GM23338 (cell line): ENCODE results near the gene LARGE1. TPM values are rescaled to one million over a fixed set of nuclear protein-coding genes. Genes with fewer than 3 reads are reported as not detected.

ENCODE experiments used
- ATAC-seq: fragments of 200-7000 bp; cut with Tn5 transposase; 3 replicates; pipeline ENCODE4 v1.9.1; 2020
- DNase-seq: peaks from one replicate; pipeline ENCODE4 v3.0.0-alpha.2; 2015; ENCODE audit warnings: low spot score
- H2AFZ ChIP-seq: fragments of 200-600 bp; sonication (generic); 2 replicates; pipeline ENCODE4 v1.8.0; 2016; ENCODE audit warnings: antibody characterized with exemption, mild to moderate bottlenecking, moderate library complexity
- H3F3A ChIP-seq: fragments of 200-600 bp; sonication (generic); replicated peaks from 2 replicates; pipeline ENCODE4 v1.8.0; 2017; ENCODE audit warnings: antibody characterized with exemption, mixed run types, low read depth
- H3K27ac ChIP-seq: fragments of 200-600 bp; sonication (generic); 2 replicates; pipeline ENCODE4 v1.6.1; 2016; ENCODE audit warnings: low read depth
- H3K27me3 ChIP-seq: fragments of 200-600 bp; sonication (generic); 2 replicates; pipeline ENCODE4 v1.8.0; 2016; ENCODE audit warnings: mild to moderate bottlenecking, mixed run types, moderate library complexity; ENCODE audit not compliant: insufficient read depth
- H3K36me3 ChIP-seq: fragments of 200-600 bp; sonication (generic); 2 replicates; pipeline ENCODE4 v1.8.0; 2016; ENCODE audit warnings: mild to moderate bottlenecking; ENCODE audit not compliant: insufficient read depth
- H3K4me1 ChIP-seq: fragments of 200-600 bp; sonication (generic); 2 replicates; pipeline ENCODE4 v1.8.0; 2016; ENCODE audit warnings: mild to moderate bottlenecking, moderate library complexity; ENCODE audit not compliant: insufficient read depth
- H3K4me2 ChIP-seq: fragments of 200-600 bp; sonication (generic); 2 replicates; pipeline ENCODE4 v1.7.1; 2017; ENCODE audit warnings: mixed run types
- H3K4me3 ChIP-seq: fragments of 200-600 bp; sonication (generic); 2 replicates; pipeline ENCODE4 v1.6.1; 2016; ENCODE audit warnings: mixed run types
- H3K79me2 ChIP-seq: fragments of 200-600 bp; sonication (generic); replicated peaks from 2 replicates; pipeline ENCODE4 v1.8.0; 2017; ENCODE audit warnings: mild to moderate bottlenecking; ENCODE audit not compliant: insufficient read depth
- H3K9me2 ChIP-seq: fragments of 200-600 bp; sonication (generic); 2 replicates; pipeline ENCODE4 v1.8.0; 2017; ENCODE audit not compliant: insufficient read depth
- H4K20me1 ChIP-seq: fragments of 200-600 bp; sonication (generic); replicated peaks from 2 replicates; pipeline ENCODE4 v1.8.0; 2017; ENCODE audit warnings: mild to moderate bottlenecking; ENCODE audit not compliant: insufficient read depth
- H3K27ac Mint-ChIP-seq: 2 replicates; pipeline ENCODE4 v1.8.0; 2020; ENCODE audit warnings: inconsistent platforms, mild to moderate bottlenecking, moderate library complexity, mixed read lengths
- H3K27me3 Mint-ChIP-seq: 3 replicates; pipeline ENCODE4 v1.8.0; 2022; ENCODE audit warnings: low read depth, mild to moderate bottlenecking, moderate library complexity, mixed read lengths, inconsistent platforms; ENCODE audit not compliant: insufficient read depth, poor library complexity
- H3K36me3 Mint-ChIP-seq: 3 replicates; pipeline ENCODE4 v1.8.0; 2021; ENCODE audit warnings: low read depth, mild to moderate bottlenecking, inconsistent platforms, moderate library complexity, mixed read lengths
- H3K4me1 Mint-ChIP-seq: 3 replicates; pipeline ENCODE4 v1.8.0; 2020; ENCODE audit warnings: mild to moderate bottlenecking, inconsistent platforms, mixed read lengths
- H3K4me3 Mint-ChIP-seq: 3 replicates; pipeline ENCODE4 v1.8.0; 2021; ENCODE audit warnings: moderate library complexity, mild to moderate bottlenecking, inconsistent platforms, mixed read lengths
- H3K9me3 Mint-ChIP-seq: 3 replicates; pipeline ENCODE4 v1.8.0; 2020; ENCODE audit warnings: moderate library complexity, mild to moderate bottlenecking, inconsistent platforms, mixed read lengths
- CREB1 ChIP-seq: fragments of 250-450 bp; sonication (Bioruptor Pico); IDR thresholded peaks from 2 replicates; pipeline ENCODE4 v1.5.0; 2020; ENCODE audit warnings: low read depth, mild to moderate bottlenecking, moderate library complexity
- ETS1 ChIP-seq: IDR thresholded peaks from 2 replicates; pipeline ENCODE4 v1.6.1; 2016; ENCODE audit warnings: antibody characterized with exemption
- EZH2 ChIP-seq: fragments of 200-600 bp; sonication (generic); IDR thresholded peaks from one replicate; pipeline ENCODE4 v1.8.0; 2017; ENCODE audit warnings: antibody characterized with exemption, mild to moderate bottlenecking, low read depth; ENCODE audit not compliant: unreplicated experiment
- EZH2phosphoT487 ChIP-seq: fragments of 200-600 bp; sonication (generic); IDR thresholded peaks from one replicate; pipeline ENCODE4 v1.8.1; 2018; ENCODE audit warnings: antibody characterized with exemption; ENCODE audit not compliant: unreplicated experiment
- JUNB ChIP-seq: IDR thresholded peaks from one replicate; pipeline ENCODE4 v1.6.1; 2016; ENCODE audit warnings: antibody characterized with exemption; ENCODE audit not compliant: unreplicated experiment
- NANOG ChIP-seq: IDR thresholded peaks from 2 replicates; pipeline ENCODE4 v1.6.1; 2016; ENCODE audit warnings: antibody characterized with exemption, borderline replicate concordance
- POLR2AphosphoS5 ChIP-seq: IDR thresholded peaks from 2 replicates; pipeline ENCODE4 v1.6.1; 2016; ENCODE audit warnings: antibody characterized with exemption, low read depth
- STAT1 ChIP-seq: IDR thresholded peaks from one replicate; pipeline ENCODE4 v1.6.1; 2016; ENCODE audit warnings: antibody characterized with exemption; ENCODE audit not compliant: unreplicated experiment
- ZNF114 ChIP-seq: fragments of 250-450 bp; sonication (Bioruptor Pico); IDR thresholded peaks from 2 replicates; pipeline ENCODE4 v1.5.0; 2020; ENCODE audit warnings: mild to moderate bottlenecking, moderate library complexity
- ZNF331 ChIP-seq: fragments of 250-450 bp; sonication (Bioruptor Pico); IDR thresholded peaks from 2 replicates; pipeline ENCODE4 v1.5.0; 2020; ENCODE audit warnings: low read depth, mild to moderate bottlenecking, moderate library complexity
- ZNF462 ChIP-seq: fragments of 250-450 bp; sonication (Bioruptor Pico); IDR thresholded peaks from 2 replicates; pipeline ENCODE4 v1.5.0; 2020; ENCODE audit warnings: mild to moderate bottlenecking, moderate library complexity
- polyA plus RNA-seq: library from polyadenylated mRNA; unstranded; fragments of >200 nt; fragmentation: Nextera tagmentation; extraction: Ambion mirVana; gene quantifications from 2 replicates; pipeline ENCODE4 v1.2.1, GENCODE V29; 2016
- total RNA-seq: library from RNA; depleted of rRNA; stranded (reverse); fragments of >200 nt; shearing (Covaris generic); gene quantifications from 2 replicates; pipeline ENCODE4 v1.2.3, GENCODE V29; 2014
- TF ChIP-seq, protein P1 (sequence below), 2 experiments: fragments of 200-600 bp in 1 of 2; sonication (generic) in 1 of 2; conservative IDR thresholded peaks; 2 replicates each; pipeline versions ENCODE4 v1.5.1 to v1.6.1; 2016 to 2017; ENCODE audit warnings: antibody characterized with exemption in 2 of 2, low read depth in 2 of 2, mild to moderate bottlenecking in 2 of 2, moderate library complexity in 1 of 2
- TF ChIP-seq, protein P2 (sequence below): IDR thresholded peaks from one replicate; pipeline ENCODE4 v1.6.1; 2018; ENCODE audit warnings: antibody characterized with exemption; ENCODE audit not compliant: unreplicated experiment

The LARGE1 gene
- total and polyA plus RNA-seq, 2 experiments from 2014 or later, result 12.8 to 75.6 TPM

GRCh38 chr22:33650244-33650643 is 270.0 kb downstream of the LARGE1 start:
- H3K27me3 ChIP-seq, result no peaks in the 10 kb centered on the region
- no peak overlapping the region for H3K27ac Mint-ChIP-seq
- H3K4me3 ChIP-seq, result no peak overlapping the region
- H3F3A ChIP-seq, result no peaks in the 10 kb centered on the region
- peaks cover 5% of the 10 kb centered on the region; the same call in 1 of the 2 replicates for H3K9me2 ChIP-seq
- no peak overlapping the region for H3K4me3 Mint-ChIP-seq
- DNase-seq (no peak), ATAC-seq (no peak; the same call in 2 of the 3 replicates)
- no peak overlapping the region for H3K27ac ChIP-seq
- H3K4me1 ChIP-seq, result peaks cover 12% of the 10 kb centered on the region
- peaks cover 3% of the 10 kb centered on the region for H3K27me3 Mint-ChIP-seq
- peaks cover 11% of the 10 kb centered on the region for H3K9me3 Mint-ChIP-seq
- H3K36me3 ChIP-seq, result peaks cover 7% of the 10 kb centered on the region; the same call in 1 of the 2 replicates
- H3K79me2 ChIP-seq, result peaks cover 85% of the 10 kb centered on the region
- no peak overlapping the region for H3K4me2 ChIP-seq
- H3K36me3 Mint-ChIP-seq, result peaks cover 62% of the 10 kb centered on the region
- peaks cover 22% of the 10 kb centered on the region for H3K4me1 Mint-ChIP-seq
- H4K20me1 ChIP-seq, result peaks cover 15% of the 10 kb centered on the region
- no peak overlapping the region for H2AFZ ChIP-seq
- TF ChIP-seq ETS1, result no peak
- TF ChIP-seq EZH2, result no peak
- no peak for TF ChIP-seq ZNF114 (CRISPR knock-in tag)
- TF ChIP-seq POLR2AphosphoS5, result no peak
- no peak for TF ChIP-seq ZNF462 (CRISPR knock-in tag)
- TF ChIP-seq JUNB, result no peak
- no peak for TF ChIP-seq EZH2phosphoT487
- TF ChIP-seq ZNF331 (CRISPR knock-in tag), result no peak
- no peak for TF ChIP-seq STAT1
- no peak for TF ChIP-seq NANOG
- TF ChIP-seq, protein P1, sequence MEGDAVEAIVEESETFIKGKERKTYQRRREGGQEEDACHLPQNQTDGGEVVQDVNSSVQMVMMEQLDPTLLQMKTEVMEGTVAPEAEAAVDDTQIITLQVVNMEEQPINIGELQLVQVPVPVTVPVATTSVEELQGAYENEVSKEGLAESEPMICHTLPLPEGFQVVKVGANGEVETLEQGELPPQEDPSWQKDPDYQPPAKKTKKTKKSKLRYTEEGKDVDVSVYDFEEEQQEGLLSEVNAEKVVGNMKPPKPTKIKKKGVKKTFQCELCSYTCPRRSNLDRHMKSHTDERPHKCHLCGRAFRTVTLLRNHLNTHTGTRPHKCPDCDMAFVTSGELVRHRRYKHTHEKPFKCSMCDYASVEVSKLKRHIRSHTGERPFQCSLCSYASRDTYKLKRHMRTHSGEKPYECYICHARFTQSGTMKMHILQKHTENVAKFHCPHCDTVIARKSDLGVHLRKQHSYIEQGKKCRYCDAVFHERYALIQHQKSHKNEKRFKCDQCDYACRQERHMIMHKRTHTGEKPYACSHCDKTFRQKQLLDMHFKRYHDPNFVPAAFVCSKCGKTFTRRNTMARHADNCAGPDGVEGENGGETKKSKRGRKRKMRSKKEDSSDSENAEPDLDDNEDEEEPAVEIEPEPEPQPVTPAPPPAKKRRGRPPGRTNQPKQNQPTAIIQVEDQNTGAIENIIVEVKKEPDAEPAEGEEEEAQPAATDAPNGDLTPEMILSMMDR (conservative IDR thresholded peaks at IDR 0.05; ENCODE audit: low read depth in 2 of 2), result no peak; a peak in 1 of 4 replicates
- TF ChIP-seq, protein P2, sequence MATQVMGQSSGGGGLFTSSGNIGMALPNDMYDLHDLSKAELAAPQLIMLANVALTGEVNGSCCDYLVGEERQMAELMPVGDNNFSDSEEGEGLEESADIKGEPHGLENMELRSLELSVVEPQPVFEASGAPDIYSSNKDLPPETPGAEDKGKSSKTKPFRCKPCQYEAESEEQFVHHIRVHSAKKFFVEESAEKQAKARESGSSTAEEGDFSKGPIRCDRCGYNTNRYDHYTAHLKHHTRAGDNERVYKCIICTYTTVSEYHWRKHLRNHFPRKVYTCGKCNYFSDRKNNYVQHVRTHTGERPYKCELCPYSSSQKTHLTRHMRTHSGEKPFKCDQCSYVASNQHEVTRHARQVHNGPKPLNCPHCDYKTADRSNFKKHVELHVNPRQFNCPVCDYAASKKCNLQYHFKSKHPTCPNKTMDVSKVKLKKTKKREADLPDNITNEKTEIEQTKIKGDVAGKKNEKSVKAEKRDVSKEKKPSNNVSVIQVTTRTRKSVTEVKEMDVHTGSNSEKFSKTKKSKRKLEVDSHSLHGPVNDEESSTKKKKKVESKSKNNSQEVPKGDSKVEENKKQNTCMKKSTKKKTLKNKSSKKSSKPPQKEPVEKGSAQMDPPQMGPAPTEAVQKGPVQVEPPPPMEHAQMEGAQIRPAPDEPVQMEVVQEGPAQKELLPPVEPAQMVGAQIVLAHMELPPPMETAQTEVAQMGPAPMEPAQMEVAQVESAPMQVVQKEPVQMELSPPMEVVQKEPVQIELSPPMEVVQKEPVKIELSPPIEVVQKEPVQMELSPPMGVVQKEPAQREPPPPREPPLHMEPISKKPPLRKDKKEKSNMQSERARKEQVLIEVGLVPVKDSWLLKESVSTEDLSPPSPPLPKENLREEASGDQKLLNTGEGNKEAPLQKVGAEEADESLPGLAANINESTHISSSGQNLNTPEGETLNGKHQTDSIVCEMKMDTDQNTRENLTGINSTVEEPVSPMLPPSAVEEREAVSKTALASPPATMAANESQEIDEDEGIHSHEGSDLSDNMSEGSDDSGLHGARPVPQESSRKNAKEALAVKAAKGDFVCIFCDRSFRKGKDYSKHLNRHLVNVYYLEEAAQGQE, result no peak
- no peak for TF ChIP-seq CREB1 (CRISPR knock-in tag)
